Glomerular visceral epithelial cell (primary cell): ENCODE results near the gene SPRR5.

Source experiments
- DNase-seq: peaks from one replicate; pipeline ENCODE4 v3.0.0-alpha.2; 2016; ENCODE audit errors: extremely low spot score

Gene SPRR5

GRCh38 chr1:152983234-152983633 lies 36.2 kb downstream of the SPRR5 start:
- DNase-seq = no peak

GRCh38 chr1:152983743-152984142 lies 36.7 kb downstream of the SPRR5 start, which contains the start of gene SPRR1A:
Gene SPRR1A, plus strand, starts transcription at chr1:152984081. Its CDS starts 1,150 bp downstream, at chr1:152985231.
- no peak for DNase-seq

- DNase-seq = no peak
Observed at GRCh38 chr1:152986578-152986977, 39.6 kb downstream of the SPRR5 start.

- DNase-seq = no peak
Observed at GRCh38 chr1:152993186-152993585, 46.2 kb downstream of the SPRR5 start.

- no peak for DNase-seq
Observed at GRCh38 chr1:152995842-152996241, 48.8 kb downstream of the SPRR5 start.

GRCh38 chr1:152996633-152997400 lies 49.8 kb downstream of the SPRR5 start:
- no peak for DNase-seq

- DNase-seq = no peak
Observed at GRCh38 chr1:152997901-152998300, 50.9 kb downstream of the SPRR5 start.

- DNase-seq = no peak
Observed at GRCh38 chr1:152998476-152998875, 51.5 kb downstream of the SPRR5 start.
